GM12891 (cell line): Measurements from ENCODE around the gene PLPPR1.

Source experiments
- POLR2A ChIP-seq: IDR thresholded peaks from 2 replicates; pipeline ENCODE4 v1.6.1; 2011; ENCODE audit warnings: low read depth, low read length, control low read depth
- POLR2AphosphoS5 ChIP-seq: IDR thresholded peaks from 2 replicates; pipeline ENCODE4 v1.6.1; 2011; ENCODE audit warnings: low read depth, low read length, control low read depth
- TAF1 ChIP-seq: IDR thresholded peaks from 2 replicates; pipeline ENCODE4 v1.6.1; 2011; ENCODE audit warnings: low read depth, low read length, control low read depth

DNA sequence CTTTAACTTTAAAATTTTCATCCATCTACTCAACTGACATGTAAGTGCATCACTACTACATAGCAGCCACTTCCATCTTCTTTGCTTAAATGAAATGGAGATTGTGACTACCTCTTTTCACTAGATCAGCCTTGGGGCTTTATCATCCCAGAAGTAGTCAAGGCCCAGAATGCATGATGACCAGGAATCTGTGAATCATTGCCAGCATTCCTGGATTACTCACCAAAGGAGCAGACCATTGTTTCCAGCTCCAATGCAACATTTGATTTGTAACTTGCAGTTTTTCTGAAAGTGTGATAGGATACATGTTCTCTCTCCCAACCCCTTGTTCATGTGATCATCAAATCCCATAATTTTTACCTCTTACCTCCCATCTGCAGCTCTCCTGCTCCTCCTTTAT lies 65.1 kb downstream of the PLPPR1 start:
- no peak for TF ChIP-seq POLR2AphosphoS5
- no peak for TF ChIP-seq POLR2A
- TF ChIP-seq TAF1: no peak
